B cell (primary cell): Measurements from ENCODE around the gene SMC1A. TPM values are rescaled to one million over a fixed set of nuclear protein-coding genes. Genes with fewer than 3 reads are reported as not detected.

Source experiments
- ATAC-seq: fragments of 200-7000 bp; cut with Tn5 transposase; one replicate; pipeline ENCODE4 v1.10.0; 2021; ENCODE audit warnings: low read depth, mild to moderate bottlenecking, moderate number of reproducible peaks, moderate library complexity
- CTCF ChIA-PET: fragments of 350-600 bp; sonication (Branson Sonifier 250); formaldehyde crosslinking; loops from one replicate; lab custom pipeline; 2021; ENCODE audit warnings: antibody characterized with exemption, inconsistent platforms; lab: Charles Lee
- POLR2A ChIA-PET: fragments of 350-600 bp; sonication (Branson Sonifier 250); formaldehyde crosslinking; loops from one replicate; lab custom pipeline; 2021; ENCODE audit warnings: antibody characterized with exemption; lab: Charles Lee
- DNase-seq: peaks from one replicate; pipeline ENCODE4 v3.0.0; 2013
- H2AFZ ChIP-seq: 2 replicates; pipeline ENCODE4 v1.6.1; 2012; ENCODE audit warnings: mild to moderate bottlenecking, low read depth, low read length; ENCODE audit not compliant: insufficient read depth, poor library complexity, severe bottlenecking
- H3K27ac ChIP-seq, 2 donors: 1 replicate in 1 of 2; 2 replicates in 1 of 2; pipeline ENCODE4 v1.5.1; 2012 to 2013; ENCODE audit warnings: low read length in 2 of 2, mild to moderate bottlenecking in 2 of 2, moderate library complexity in 1 of 2
- H3K27me3 ChIP-seq, 4 experiments: fragments of 200-600 bp in 1 of 4; sonication (generic) in 1 of 4; replicated peaks in 1 of 4; 1 replicate in 2 of 4; 2 replicates in 2 of 4; pipeline versions ENCODE4 v1.6.1 to v1.7.0; 2013 to 2016; ENCODE audit warnings: low read length in 3 of 4, mild to moderate bottlenecking in 2 of 4, mixed read lengths in 1 of 4, moderate library complexity in 1 of 4; ENCODE audit not compliant: insufficient read depth in 4 of 4, control insufficient read depth in 3 of 4; ENCODE audit errors: control extremely low read depth in 1 of 4
- H3K36me3 ChIP-seq, 2 experiments: replicated peaks in 1 of 2; 1 replicate in 1 of 2; 2 replicates in 1 of 2; pipeline versions ENCODE4 v1.6.1 to v1.7.1; 2013; ENCODE audit warnings: low read length in 1 of 2; ENCODE audit not compliant: insufficient read depth in 2 of 2, control insufficient read depth in 1 of 2; ENCODE audit errors: control extremely low read depth in 1 of 2, extremely low read depth in 1 of 2
- H3K4me1 ChIP-seq, 2 donors: fragments of 200-600 bp in 1 of 2; sonication (generic) in 1 of 2; 1 replicate in 1 of 2; 2 replicates in 1 of 2; pipeline versions ENCODE4 v1.5.1 to v1.6.1; 2013 to 2017; ENCODE audit warnings: low read length in 2 of 2; ENCODE audit not compliant: control insufficient read depth in 2 of 2, insufficient read depth in 2 of 2
- H3K4me2 ChIP-seq: replicated peaks from 2 replicates; pipeline ENCODE3; 2012; ENCODE audit warnings: mild to moderate bottlenecking, low read depth, low read length; ENCODE audit not compliant: poor library complexity, severe bottlenecking
- H3K4me3 ChIP-seq, 5 experiments: fragments of 200-600 bp in 1 of 5; sonication (generic) in 1 of 5; 1 replicate in 3 of 5; 2 replicates in 2 of 5; pipeline versions ENCODE4 v1.5.1 to v1.7.0; 2011 to 2016; ENCODE audit warnings: low read length in 4 of 5, mild to moderate bottlenecking in 4 of 5, low read depth in 2 of 5, control low read depth in 1 of 5, moderate library complexity in 1 of 5; ENCODE audit not compliant: insufficient read depth in 1 of 5; ENCODE audit errors: control extremely low read depth in 1 of 5, extremely low read depth in 1 of 5
- H3K79me2 ChIP-seq: fragments of 200-600 bp; sonication (generic); one replicate; pipeline ENCODE4 v1.6.0; 2016; ENCODE audit warnings: low read length; ENCODE audit not compliant: control insufficient read depth, insufficient read depth
- H3K9ac ChIP-seq: fragments of 200-600 bp; sonication (generic); 2 replicates; pipeline ENCODE4 v1.6.1; 2017; ENCODE audit warnings: mild to moderate bottlenecking, low read length, moderate library complexity
- H3K9me3 ChIP-seq, 3 donors: one replicate each; pipeline versions ENCODE4 v1.6.1 to v1.7.1; 2013; ENCODE audit warnings: low read length in 2 of 3; ENCODE audit not compliant: control insufficient read depth in 2 of 3, insufficient read depth in 1 of 3; ENCODE audit errors: control extremely low read depth in 1 of 3
- H4K20me1 ChIP-seq: 2 replicates; pipeline ENCODE4 v1.6.0; 2012; ENCODE audit warnings: mild to moderate bottlenecking, low read length; ENCODE audit not compliant: insufficient read depth, control insufficient read depth, poor library complexity, severe bottlenecking
- H3K27ac Mint-ChIP-seq: one replicate; pipeline ENCODE4 v1.8.0; 2021; ENCODE audit warnings: mixed read lengths
- H3K27me3 Mint-ChIP-seq: one replicate; pipeline ENCODE4 v1.8.0; 2021; ENCODE audit warnings: mixed read lengths
- H3K4me1 Mint-ChIP-seq: one replicate; pipeline ENCODE4 v1.8.0; 2021; ENCODE audit warnings: mixed read lengths
- H3K4me3 Mint-ChIP-seq: one replicate; pipeline ENCODE4 v1.8.0; 2021; ENCODE audit warnings: mixed read lengths
- H3K9me3 Mint-ChIP-seq: one replicate; pipeline ENCODE4 v1.8.0; 2022; ENCODE audit warnings: mixed read lengths; ENCODE audit not compliant: insufficient read depth
- EZH2 ChIP-seq: IDR thresholded peaks from 2 replicates; pipeline ENCODE4 v1.6.1; 2012; ENCODE audit warnings: borderline replicate concordance, low read depth, mild to moderate bottlenecking, moderate library complexity, low read length; ENCODE audit not compliant: insufficient read depth, poor library complexity, severe bottlenecking
- WGBS: methylation state at CpG from one replicate; pipeline ENCODE4 v1.1.5; 2013; ENCODE audit warnings: missing lambda C conversion rate; ENCODE audit not compliant: insufficient coverage; 5-methylcytosine and 5-hydroxymethylcytosine counted together
- intact Hi-C: fragments of 100-400 bp; cut with micrococcal nuclease; formaldehyde crosslinking; loops from one replicate; pipeline ENCODE4 v1.10.0; 2022
- polyA plus RNA-seq: library from polyadenylated mRNA; depleted of rRNA; stranded (reverse); fragments of >200 nt; gene quantifications from 2 replicates; pipeline ENCODE4 v1.2.3, GENCODE V29; 2012
- total RNA-seq, 2 donors: library from RNA; stranded (reverse); fragments of 120-200 nt in 1 of 2; gene quantifications; 1 replicate in 1 of 2; 2 replicates in 1 of 2; pipeline versions ENCODE4 v1.2.3 to v1.2.4, GENCODE V29; 2013 to 2022
- TF ChIP-seq, protein P1 (sequence below): fragments of 200-600 bp; IDR thresholded peaks from one replicate; pipeline ENCODE4 v1.8.0; 2022; ENCODE audit warnings: antibody characterized with exemption, mild to moderate bottlenecking

The SMC1A gene
- total and polyA plus RNA-seq, 2 donors (not counting 1 experiment from before 2014, with no cell fraction given): 17.3 to 67.6 TPM

- Mint-ChIP-seq H3K4me1 (peaks cover 27% of the 10 kb centered on the region), H3K9me3 (no peaks in the 10 kb centered on the region), H3K4me3 (peak within 1 kb of the TSS; percentile 87), H3K27ac (peak within 1 kb of the TSS; percentile 94), H3K27me3 (no peaks in the 10 kb centered on the region)
- ChIA-PET POLR2A (interaction anchor here (0.7 to 2.1 kb wide), 7 partner anchors 10 to 341 kb away, joined by 3 to 9 read pairs (median 4); partner anchors contain the start of genes HSD17B10 and TSPYL2), CTCF (interaction anchor here (1.1 to 2.3 kb wide), 3 partner anchors 13 to 105 kb away, joined by 3 to 13 read pairs (median 8); no protein-coding TSS in a partner anchor)
- H3K9ac ChIP-seq: peak within 1 kb of the TSS; percentile 96
- H3K79me2 ChIP-seq: peaks cover 35% of the 10 kb centered on the region
- peak within 1 kb of the TSS; percentile 96 to 98 for H3K27ac ChIP-seq
- peak within 1 kb of the TSS; percentile 43 to 95 (median 93) for H3K4me3 ChIP-seq
- peaks cover 17 to 23% of the 10 kb centered on the region in 2 donors for H3K4me1 ChIP-seq
- TF ChIP-seq EZH2: no peak
- TF ChIP-seq, protein P1, sequence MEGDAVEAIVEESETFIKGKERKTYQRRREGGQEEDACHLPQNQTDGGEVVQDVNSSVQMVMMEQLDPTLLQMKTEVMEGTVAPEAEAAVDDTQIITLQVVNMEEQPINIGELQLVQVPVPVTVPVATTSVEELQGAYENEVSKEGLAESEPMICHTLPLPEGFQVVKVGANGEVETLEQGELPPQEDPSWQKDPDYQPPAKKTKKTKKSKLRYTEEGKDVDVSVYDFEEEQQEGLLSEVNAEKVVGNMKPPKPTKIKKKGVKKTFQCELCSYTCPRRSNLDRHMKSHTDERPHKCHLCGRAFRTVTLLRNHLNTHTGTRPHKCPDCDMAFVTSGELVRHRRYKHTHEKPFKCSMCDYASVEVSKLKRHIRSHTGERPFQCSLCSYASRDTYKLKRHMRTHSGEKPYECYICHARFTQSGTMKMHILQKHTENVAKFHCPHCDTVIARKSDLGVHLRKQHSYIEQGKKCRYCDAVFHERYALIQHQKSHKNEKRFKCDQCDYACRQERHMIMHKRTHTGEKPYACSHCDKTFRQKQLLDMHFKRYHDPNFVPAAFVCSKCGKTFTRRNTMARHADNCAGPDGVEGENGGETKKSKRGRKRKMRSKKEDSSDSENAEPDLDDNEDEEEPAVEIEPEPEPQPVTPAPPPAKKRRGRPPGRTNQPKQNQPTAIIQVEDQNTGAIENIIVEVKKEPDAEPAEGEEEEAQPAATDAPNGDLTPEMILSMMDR: no peak
- ATAC-seq (no peak), DNase-seq (no peak)
- intact Hi-C loops: loop anchor here (1.0 to 10.0 kb wide), 3 partner anchors 11 to 1742 kb away; partner anchors contain the start of gene HSD17B10
- H4K20me1 ChIP-seq: peaks cover 34% of the 10 kb centered on the region
- H3K4me2 ChIP-seq: peak within 1 kb of the TSS; percentile 88
- 18% methylated on average over 6 of the region's 17 CpGs for WGBS
- H2AFZ ChIP-seq: peak within 1 kb of the TSS; percentile 81
- H3K36me3 ChIP-seq: no peaks in the 10 kb centered on the region
- no peaks in the 10 kb centered on the region for H3K27me3 ChIP-seq
- no peaks in the 10 kb centered on the region for H3K9me3 ChIP-seq
These were observed 430 bp upstream of the SMC1A start, which contains the start of gene RIBC1 for GRCh38 chrX:53422861-53423306. TSS of gene RIBC1 (plus strand) at chrX:53422873. CDS start at chrX:53426277, 3,404 bp downstream.

- intact Hi-C loops: loop anchor here (1.0 to 10.0 kb wide), 3 partner anchors 13 to 1743 kb away; partner anchors contain the start of gene HSD17B10
- no peaks in the 10 kb centered on the region for H3K9me3 Mint-ChIP-seq
- H3K27ac Mint-ChIP-seq: peak overlapping the region; percentile 94
- peak overlapping the region; percentile 87 for H3K4me3 Mint-ChIP-seq
- Histone ChIP-seq H3K27me3 (no peaks in the 10 kb centered on the region), H3K27ac (peak overlapping the region; percentile 96 to 98), H2AFZ (peak overlapping the region; percentile 81), H3K79me2 (peaks cover 47% of the 10 kb centered on the region), H3K4me1 (peaks cover 17 to 23% of the 10 kb centered on the region in 2 donors), H3K4me2 (peak overlapping the region; percentile 88), H4K20me1 (peaks cover 39% of the 10 kb centered on the region), H3K4me3 (peak overlapping the region; percentile 43 to 95 (median 93)), H3K36me3 (no peaks in the 10 kb centered on the region), H3K9ac (peak overlapping the region; percentile 96), H3K9me3 (no peaks in the 10 kb centered on the region)
- DNase-seq (no peak), ATAC-seq (no peak)
- H3K27me3 Mint-ChIP-seq: no peaks in the 10 kb centered on the region
- ChIA-PET POLR2A (interaction anchor here (0.7 to 2.1 kb wide), 4 partner anchors 13 to 341 kb away, joined by 3 to 9 read pairs (median 5); partner anchors contain the start of genes HSD17B10 and TSPYL2), CTCF (interaction anchor here (1.1 to 2.3 kb wide), 3 partner anchors 14 to 104 kb away, joined by 3 to 13 read pairs (median 8); no protein-coding TSS in a partner anchor)
- 0% methylated on average over 10 of the region's 15 CpGs for WGBS
- H3K4me1 Mint-ChIP-seq: peaks cover 31% of the 10 kb centered on the region
- no peak for TF ChIP-seq EZH2
- TF ChIP-seq, protein P1: no peak
These were observed 725 bp downstream of the SMC1A start for GRCh38 chrX:53421772-53422085.
